Sigmoid colon (tissue), 7 donors: ENCODE measurements around the gene KSR1. TPM values are rescaled to one million over a fixed set of nuclear protein-coding genes. Genes with fewer than 3 reads are reported as not detected.
A peak's percentile ranks its signal among the peaks of the same experiment; 100 is the strongest.

ENCODE experiments used
- DNase-seq: peaks from one replicate; pipeline ENCODE4 v3.0.0-alpha.2; 2019
- H3K27ac ChIP-seq, 4 donors: fragments of 200-600 bp; sonication (generic); one replicate each; pipeline ENCODE4 v1.5.1; 2016 to 2019; ENCODE audit warnings: mild to moderate bottlenecking in 1 of 4
- H3K27me3 ChIP-seq, 3 donors: fragments of 200-600 bp; sonication (generic); one replicate each; pipeline ENCODE4 v1.5.1; 2019; ENCODE audit warnings: mild to moderate bottlenecking in 1 of 3
- H3K36me3 ChIP-seq, 4 donors: fragments of 200-600 bp; sonication (generic); one replicate each; pipeline ENCODE4 v1.5.1; 2016 to 2019
- H3K4me1 ChIP-seq, 4 donors: fragments of 200-600 bp; sonication (generic); one replicate each; pipeline ENCODE4 v1.5.1; 2017 to 2019
- H3K4me3 ChIP-seq, 4 donors: fragments of 200-600 bp; sonication (generic); one replicate each; pipeline ENCODE4 v1.5.1; 2017 to 2019; ENCODE audit warnings: mild to moderate bottlenecking in 2 of 4, moderate library complexity in 1 of 4
- H3K9me3 ChIP-seq, 4 donors: fragments of 200-600 bp in 3 of 4; sonication (generic) in 3 of 4; one replicate each; pipeline versions ENCODE4 v1.5.1 to v1.6.1; 2013 to 2019
- EP300 ChIP-seq, 4 donors: sonication (generic); formaldehyde crosslinking; IDR thresholded peaks; one replicate each; pipeline ENCODE4 v1.6.1; 2017; ENCODE audit warnings: antibody characterized with exemption in 4 of 4
- POLR2A ChIP-seq, 2 donors: fragments of 450-650 bp; IDR thresholded peaks; one replicate each; pipeline ENCODE4 v1.6.1; 2016; ENCODE audit warnings: antibody characterized with exemption in 2 of 2, mild to moderate bottlenecking in 2 of 2, moderate library complexity in 2 of 2
- POLR2AphosphoS5 ChIP-seq, 4 donors: sonication (generic); formaldehyde crosslinking; IDR thresholded peaks; one replicate each; pipeline ENCODE4 v1.6.1; 2017; ENCODE audit warnings: antibody characterized with exemption in 4 of 4
- WGBS, 2 donors: extraction: QIAGEN DNeasy Blood & Tissue Kit; methylation state at CpG; one replicate each; pipeline ENCODE4 v1.1.7; 2013; 5-methylcytosine and 5-hydroxymethylcytosine counted together
- intact Hi-C: fragments of 100-400 bp; cut with DNase I; formaldehyde crosslinking; loops from one replicate; pipeline ENCODE4 v1.15.1; 2023
- polyA plus RNA-seq, 3 donors: library from polyadenylated mRNA; stranded (reverse); fragments of 200-250 nt; gene quantifications; one replicate each; pipeline ENCODE4 v1.2.3, GENCODE V29; 2013
- total RNA-seq, 4 donors: library from RNA; depleted of rRNA; stranded (reverse); fragments of >200 nt; gene quantifications; one replicate each; pipeline ENCODE4 v1.1.0, GENCODE V29; 2016
- TF ChIP-seq, protein P1 (sequence below), 4 experiments: fragments of 450-650 bp in 3 of 4; fragments of 200-600 bp in 1 of 4; IDR thresholded peaks; one replicate each; pipeline ENCODE4 v1.5.1; 2016 to 2019; ENCODE audit warnings: antibody characterized with exemption in 4 of 4, mild to moderate bottlenecking in 3 of 4, moderate library complexity in 2 of 4
- donor health status: healthy with polysubstance abuse.
- donor health status: Bipolar disorder and iron deficiency.
- donor health status: healthy.

The KSR1 gene
- total and polyA plus RNA-seq, 7 donors = 4.2 to 25.8 (median 18.2) TPM

GRCh38 chr17:27568811-27569210 is 112.6 kb downstream of the KSR1 start:
- TF ChIP-seq, protein P1, sequence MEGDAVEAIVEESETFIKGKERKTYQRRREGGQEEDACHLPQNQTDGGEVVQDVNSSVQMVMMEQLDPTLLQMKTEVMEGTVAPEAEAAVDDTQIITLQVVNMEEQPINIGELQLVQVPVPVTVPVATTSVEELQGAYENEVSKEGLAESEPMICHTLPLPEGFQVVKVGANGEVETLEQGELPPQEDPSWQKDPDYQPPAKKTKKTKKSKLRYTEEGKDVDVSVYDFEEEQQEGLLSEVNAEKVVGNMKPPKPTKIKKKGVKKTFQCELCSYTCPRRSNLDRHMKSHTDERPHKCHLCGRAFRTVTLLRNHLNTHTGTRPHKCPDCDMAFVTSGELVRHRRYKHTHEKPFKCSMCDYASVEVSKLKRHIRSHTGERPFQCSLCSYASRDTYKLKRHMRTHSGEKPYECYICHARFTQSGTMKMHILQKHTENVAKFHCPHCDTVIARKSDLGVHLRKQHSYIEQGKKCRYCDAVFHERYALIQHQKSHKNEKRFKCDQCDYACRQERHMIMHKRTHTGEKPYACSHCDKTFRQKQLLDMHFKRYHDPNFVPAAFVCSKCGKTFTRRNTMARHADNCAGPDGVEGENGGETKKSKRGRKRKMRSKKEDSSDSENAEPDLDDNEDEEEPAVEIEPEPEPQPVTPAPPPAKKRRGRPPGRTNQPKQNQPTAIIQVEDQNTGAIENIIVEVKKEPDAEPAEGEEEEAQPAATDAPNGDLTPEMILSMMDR (IDR thresholded peaks at IDR 0.05) = no peak
- TF ChIP-seq EP300 (IDR thresholded peaks at IDR 0.05) (no peak), POLR2AphosphoS5 (IDR thresholded peaks at IDR 0.05) (no peak), POLR2A (IDR thresholded peaks at IDR 0.05) (no peak)
- no peak overlapping the region for H3K4me3 ChIP-seq
- no peak overlapping the region for H3K27ac ChIP-seq
- no peaks in the 10 kb centered on the region for H3K27me3 ChIP-seq
- intact Hi-C loops = no loop called here
- no peaks in the 10 kb centered on the region for H3K9me3 ChIP-seq
- no peak for DNase-seq
- WGBS, 2 donors = 83 to 85% methylated on average over 5 of the region's 5 CpGs
- H3K36me3 ChIP-seq = no peaks in the 10 kb centered on the region
- peaks cover 0 to 5% (median 0%) of the 10 kb centered on the region in 4 donors for H3K4me1 ChIP-seq

DNA sequence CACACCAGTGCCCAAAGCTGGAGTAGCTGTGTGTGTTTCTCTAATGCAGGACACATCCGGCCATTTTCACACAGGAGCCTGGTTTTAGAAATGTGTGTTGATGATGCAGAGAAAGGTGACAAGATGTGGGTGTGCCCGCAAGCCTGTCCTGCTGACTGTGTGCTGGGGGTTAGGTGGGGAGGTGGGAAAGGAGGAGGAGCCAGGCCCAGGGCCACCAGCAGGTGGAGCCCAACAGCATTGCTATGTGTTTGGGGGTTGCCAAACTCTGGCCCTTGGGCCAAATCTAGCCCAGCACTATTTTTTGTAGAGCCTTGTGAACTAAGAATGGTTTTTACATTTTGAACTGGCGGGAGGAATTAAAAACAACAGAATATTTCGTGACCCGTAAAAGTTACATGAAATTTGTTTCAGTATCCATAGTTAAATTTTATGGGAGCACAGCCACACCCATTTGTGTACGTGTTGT is 113.0 kb downstream of the KSR1 start:
- no peaks in the 10 kb centered on the region for H3K9me3 ChIP-seq
- TF ChIP-seq, protein P1 (IDR thresholded peaks at IDR 0.05) = peak in 2 of 4 experiments; percentile 11 to 15
- TF ChIP-seq POLR2AphosphoS5 (IDR thresholded peaks at IDR 0.05) = no peak
- DNase-seq = no peak
- peaks cover 0 to 8% (median 0%) of the 10 kb centered on the region in 4 donors for H3K4me1 ChIP-seq
- H3K36me3 ChIP-seq = no peaks in the 10 kb centered on the region
- no peaks in the 10 kb centered on the region for H3K27me3 ChIP-seq
- H3K27ac ChIP-seq = no peak overlapping the region
- WGBS, 2 donors = 59 to 78% methylated on average over 6 of the region's 6 CpGs
- intact Hi-C loops = no loop called here
- no peak overlapping the region for H3K4me3 ChIP-seq

GRCh38 chr17:27569884-27570577 is 113.8 kb downstream of the KSR1 start:
- Histone ChIP-seq H3K4me3 (no peak overlapping the region), H3K27me3 (no peaks in the 10 kb centered on the region), H3K36me3 (no peaks in the 10 kb centered on the region), H3K27ac (no peak overlapping the region), H3K4me1 (peaks cover 0 to 8% (median 0%) of the 10 kb centered on the region in 4 donors), H3K9me3 (no peaks in the 10 kb centered on the region)
- WGBS, 2 donors = 68 to 88% methylated on average over 7 of the region's 7 CpGs
- TF ChIP-seq POLR2AphosphoS5 (IDR thresholded peaks at IDR 0.05) = no peak
- no peak for TF ChIP-seq EP300 (IDR thresholded peaks at IDR 0.05)
- TF ChIP-seq POLR2A (IDR thresholded peaks at IDR 0.05) = no peak
- TF ChIP-seq, protein P1 (IDR thresholded peaks at IDR 0.05) = no peak
- intact Hi-C loops = no loop called here
- DNase-seq = no peak

- H3K27ac ChIP-seq = no peak overlapping the region
- intact Hi-C loops = no loop called here
- no peaks in the 10 kb centered on the region for H3K27me3 ChIP-seq
- no peak overlapping the region for H3K4me3 ChIP-seq
- H3K36me3 ChIP-seq = no peaks in the 10 kb centered on the region
- no peaks in the 10 kb centered on the region for H3K9me3 ChIP-seq
- DNase-seq = no peak
- WGBS, 2 donors = 78 to 86% methylated on average over 7 of the region's 7 CpGs
- TF ChIP-seq POLR2A (IDR thresholded peaks at IDR 0.05) = no peak
- TF ChIP-seq, protein P1 (IDR thresholded peaks at IDR 0.05) = no peak
- TF ChIP-seq EP300 (IDR thresholded peaks at IDR 0.05) = no peak
- no peak for TF ChIP-seq POLR2AphosphoS5 (IDR thresholded peaks at IDR 0.05)
- H3K4me1 ChIP-seq = peaks cover 0 to 8% (median 0%) of the 10 kb centered on the region in 4 donors
Observed at GRCh38 chr17:27570578-27570914, 114.3 kb downstream of the KSR1 start.
